H54 (cell line): ENCODE measurements around the gene SUPT3H.
A peak's percentile ranks its signal among the peaks of the same experiment; 100 is the strongest.
"Not testable (repeated sequence)": the region's sequence is repeated elsewhere in the genome, so short reads cannot be mapped to it uniquely, and the experiment has no call there.

Experiments used
- DNase-seq: peaks from one replicate; pipeline ENCODE4 v3.0.0; 2011; ENCODE audit warnings: low spot score, mixed read lengths; ENCODE audit not compliant: insufficient read length
- FAIRE-seq: peaks from 3 replicates; lab custom pipeline; 2011; peaks lifted over from hg19 to GRCh38; lab: Jason Lieb, UNC
- POLR2A ChIP-seq: IDR thresholded peaks from 2 replicates; pipeline ENCODE4 v1.6.1; 2011; ENCODE audit warnings: low read depth, mild to moderate bottlenecking, low read length

Gene SUPT3H

GRCh38 chr6:44931385-44931784, 446.3 kb downstream of the SUPT3H start:
- no peak for DNase-seq
- no peak for TF ChIP-seq POLR2A
- no peak for FAIRE-seq

- FAIRE-seq = no peak
- DNase-seq = no peak
- no peak for TF ChIP-seq POLR2A
Observed at GRCh38 chr6:44926556-44926955, 451.2 kb downstream of the SUPT3H start.

- DNase-seq (no peak), FAIRE-seq (peak; percentile 85)
- TF ChIP-seq POLR2A = no peak
Observed at GRCh38 chr6:44925100-44925739, 452.5 kb downstream of the SUPT3H start.

GRCh38 chr6:44923444-44923843, 454.3 kb downstream of the SUPT3H start:
- FAIRE-seq = no peak

GRCh38 chr6:44921798-44922197, 455.9 kb downstream of the SUPT3H start:
- FAIRE-seq (no peak), DNase-seq (no peak)
- TF ChIP-seq POLR2A = no peak

More at GRCh38 chr6:44923444-44923843, 454.3 kb downstream of the SUPT3H start:
- DNase-seq = no peak
- TF ChIP-seq POLR2A = no peak

- no peak for DNase-seq
- no peak for TF ChIP-seq POLR2A
- no peak for FAIRE-seq
Observed at GRCh38 chr6:44920952-44921491, 456.7 kb downstream of the SUPT3H start.

GRCh38 chr6:44918671-44919296, 458.9 kb downstream of the SUPT3H start:
- DNase-seq = no peak
- TF ChIP-seq POLR2A = no peak
- FAIRE-seq = no peak

GRCh38 chr6:44917430-44917829, 460.3 kb downstream of the SUPT3H start:
- DNase-seq = no peak
- no peak for FAIRE-seq
- no peak for TF ChIP-seq POLR2A

GRCh38 chr6:44915111-44915510, 462.6 kb downstream of the SUPT3H start:
- DNase-seq (no peak), FAIRE-seq (no peak)
- no peak for TF ChIP-seq POLR2A

- no peak for DNase-seq
- FAIRE-seq = no peak
- TF ChIP-seq POLR2A = no peak
Observed at GRCh38 chr6:44914141-44914540, 463.6 kb downstream of the SUPT3H start.

- FAIRE-seq = peak; percentile 62
- no peak for DNase-seq
- no peak for TF ChIP-seq POLR2A
Observed at GRCh38 chr6:44906761-44907160, 471.0 kb downstream of the SUPT3H start.

GRCh38 chr6:44900358-44900757, 477.4 kb downstream of the SUPT3H start:
- FAIRE-seq, DNase-seq: not testable (repeated sequence)

GRCh38 chr6:44898296-44898930, 479.3 kb downstream of the SUPT3H start:
- no peak for TF ChIP-seq POLR2A
- FAIRE-seq (no peak), DNase-seq (no peak)

GRCh38 chr6:44897316-44897715, 480.4 kb downstream of the SUPT3H start:
- FAIRE-seq (no peak), DNase-seq (no peak)
- TF ChIP-seq POLR2A = no peak
